Uterus (tissue), 2 donors: Measurements from ENCODE around the gene MRPL43.

Experiments
- POLR2A ChIP-seq, 2 donors: fragments of 450-650 bp; IDR thresholded peaks; one replicate each; pipeline ENCODE4 v1.6.1; 2016; ENCODE audit warnings: antibody characterized with exemption in 2 of 2, mild to moderate bottlenecking in 1 of 2, moderate library complexity in 1 of 2
- TF ChIP-seq, protein P1 (sequence below), 4 experiments: fragments of 200-600 bp in 2 of 4; fragments of 450-650 bp in 2 of 4; sonication (generic) in 2 of 4; IDR thresholded peaks; one replicate each; pipeline ENCODE4 v1.5.1; 2016 to 2019; ENCODE audit warnings: antibody characterized with exemption in 4 of 4, mild to moderate bottlenecking in 2 of 4, moderate library complexity in 1 of 4

DNA sequence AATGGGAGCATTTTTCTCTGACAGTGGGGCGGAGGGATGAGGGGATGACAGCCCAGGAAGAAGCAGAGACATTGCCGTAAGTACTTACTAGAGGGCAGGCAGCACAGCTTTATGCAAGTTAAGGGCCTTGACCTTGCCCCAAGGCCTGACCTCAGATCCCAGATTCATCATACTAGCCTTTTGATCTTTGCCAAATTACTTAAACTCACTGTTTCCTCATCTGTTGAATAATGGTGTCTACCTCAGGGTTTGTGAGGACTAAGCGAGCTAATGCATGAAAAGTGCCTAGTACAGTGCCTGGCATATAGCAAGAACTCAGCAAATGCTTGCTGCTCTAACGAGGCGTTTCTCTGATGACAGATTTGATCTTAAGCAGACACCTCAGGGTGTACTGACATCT, 21.5 kb downstream of the MRPL43 start:
- TF ChIP-seq, protein P1, sequence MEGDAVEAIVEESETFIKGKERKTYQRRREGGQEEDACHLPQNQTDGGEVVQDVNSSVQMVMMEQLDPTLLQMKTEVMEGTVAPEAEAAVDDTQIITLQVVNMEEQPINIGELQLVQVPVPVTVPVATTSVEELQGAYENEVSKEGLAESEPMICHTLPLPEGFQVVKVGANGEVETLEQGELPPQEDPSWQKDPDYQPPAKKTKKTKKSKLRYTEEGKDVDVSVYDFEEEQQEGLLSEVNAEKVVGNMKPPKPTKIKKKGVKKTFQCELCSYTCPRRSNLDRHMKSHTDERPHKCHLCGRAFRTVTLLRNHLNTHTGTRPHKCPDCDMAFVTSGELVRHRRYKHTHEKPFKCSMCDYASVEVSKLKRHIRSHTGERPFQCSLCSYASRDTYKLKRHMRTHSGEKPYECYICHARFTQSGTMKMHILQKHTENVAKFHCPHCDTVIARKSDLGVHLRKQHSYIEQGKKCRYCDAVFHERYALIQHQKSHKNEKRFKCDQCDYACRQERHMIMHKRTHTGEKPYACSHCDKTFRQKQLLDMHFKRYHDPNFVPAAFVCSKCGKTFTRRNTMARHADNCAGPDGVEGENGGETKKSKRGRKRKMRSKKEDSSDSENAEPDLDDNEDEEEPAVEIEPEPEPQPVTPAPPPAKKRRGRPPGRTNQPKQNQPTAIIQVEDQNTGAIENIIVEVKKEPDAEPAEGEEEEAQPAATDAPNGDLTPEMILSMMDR (IDR thresholded peaks at IDR 0.05) = no peak
- TF ChIP-seq POLR2A (IDR thresholded peaks at IDR 0.05) = no peak
